Measurements from ENCODE around the gene TECPR2. TPM values are rescaled to one million over a fixed set of nuclear protein-coding genes. Genes with fewer than 3 reads are reported as not detected.
A peak's percentile ranks its signal among the peaks of the same experiment; 100 is the strongest.

The TECPR2 gene
- total and polyA plus RNA-seq, 2 of the 13 experiments (the other 11 are each of a cell fraction or from before 2014, with no cell fraction given), result 3.5 to 5.7 TPM

- TF ChIP-seq HNF4A (CRISPR knock-in tag; IDR thresholded peaks at IDR 0.05) (0 out of 2 replicates have a peak, but pooled peaks have one; percentile 24), ATF4 (CRISPR knock-in tag; IDR thresholded peaks at IDR 0.05) (no peak), ZBTB10 (CRISPR knock-in tag; IDR thresholded peaks at IDR 0.05; ENCODE audit: borderline replicate concordance) (peak; percentile 42), NFE2 (CRISPR knock-in tag; IDR thresholded peaks at IDR 0.05) (no peak), SPEN (CRISPR knock-in tag; IDR thresholded peaks at IDR 0.05; ENCODE audit: low read depth) (no peak; the same call in 1 of the 2 replicates), GATA4 (IDR thresholded peaks at IDR 0.05; ENCODE audit: borderline replicate concordance, low read depth) (peak; percentile 29; the same call in 1 of the 2 replicates), MEF2D (CRISPR knock-in tag; IDR thresholded peaks at IDR 0.05) (peak; percentile 12; the same call in 1 of the 2 replicates), CTCF (CRISPR knock-in tag; IDR thresholded peaks at IDR 0.05) (peak; percentile 49), ZNF737 (CRISPR knock-in tag; IDR thresholded peaks at IDR 0.05; ENCODE audit: borderline replicate concordance) (no peak), RBAK (CRISPR knock-in tag; IDR thresholded peaks at IDR 0.05) (no peak), RXRA (CRISPR knock-in tag; IDR thresholded peaks at IDR 0.05) (peak; percentile 37; the same call in 1 of the 2 replicates), ZNF501 (CRISPR knock-in tag; IDR thresholded peaks at IDR 0.05) (peak; percentile 38), ZNF558 (CRISPR knock-in tag; IDR thresholded peaks at IDR 0.05; ENCODE audit: borderline replicate concordance) (0 out of 2 replicates have a peak, but pooled peaks have one; percentile 5), ZNF687 (CRISPR knock-in tag; IDR thresholded peaks at IDR 0.05) (peak; percentile 59), ZSCAN5A (CRISPR knock-in tag; IDR thresholded peaks at IDR 0.05; ENCODE audit: borderline replicate concordance) (no peak), TRIM24 (CRISPR knock-in tag; IDR thresholded peaks at IDR 0.05) (no peak)
Measured at GRCh38 chr14:102545461-102546265, 182.9 kb downstream of the TECPR2 start (continued).
